ENCODE results near the gene BHLHA15.
"Not testable (repeated sequence)": the region's sequence is repeated elsewhere in the genome, so short reads cannot be mapped to it uniquely, and the experiment has no call there.

BHLHA15 gene

GRCh38 chr7:98211676-98212531 is 665 bp downstream of the BHLHA15 start:
- DNase-seq, result no peak

- no peak for DNase-seq
Measured at GRCh38 chr7:98212532-98213041, 1.3 kb downstream of the BHLHA15 start.

GRCh38 chr7:98213296-98213887 is 2.2 kb downstream of the BHLHA15 start:
- no peak for DNase-seq

- DNase-seq, result no peak
Measured at GRCh38 chr7:98213888-98214810, 2.9 kb downstream of the BHLHA15 start.

- no peak for DNase-seq
Measured at GRCh38 chr7:98214811-98215321, 3.6 kb downstream of the BHLHA15 start.

DNA sequence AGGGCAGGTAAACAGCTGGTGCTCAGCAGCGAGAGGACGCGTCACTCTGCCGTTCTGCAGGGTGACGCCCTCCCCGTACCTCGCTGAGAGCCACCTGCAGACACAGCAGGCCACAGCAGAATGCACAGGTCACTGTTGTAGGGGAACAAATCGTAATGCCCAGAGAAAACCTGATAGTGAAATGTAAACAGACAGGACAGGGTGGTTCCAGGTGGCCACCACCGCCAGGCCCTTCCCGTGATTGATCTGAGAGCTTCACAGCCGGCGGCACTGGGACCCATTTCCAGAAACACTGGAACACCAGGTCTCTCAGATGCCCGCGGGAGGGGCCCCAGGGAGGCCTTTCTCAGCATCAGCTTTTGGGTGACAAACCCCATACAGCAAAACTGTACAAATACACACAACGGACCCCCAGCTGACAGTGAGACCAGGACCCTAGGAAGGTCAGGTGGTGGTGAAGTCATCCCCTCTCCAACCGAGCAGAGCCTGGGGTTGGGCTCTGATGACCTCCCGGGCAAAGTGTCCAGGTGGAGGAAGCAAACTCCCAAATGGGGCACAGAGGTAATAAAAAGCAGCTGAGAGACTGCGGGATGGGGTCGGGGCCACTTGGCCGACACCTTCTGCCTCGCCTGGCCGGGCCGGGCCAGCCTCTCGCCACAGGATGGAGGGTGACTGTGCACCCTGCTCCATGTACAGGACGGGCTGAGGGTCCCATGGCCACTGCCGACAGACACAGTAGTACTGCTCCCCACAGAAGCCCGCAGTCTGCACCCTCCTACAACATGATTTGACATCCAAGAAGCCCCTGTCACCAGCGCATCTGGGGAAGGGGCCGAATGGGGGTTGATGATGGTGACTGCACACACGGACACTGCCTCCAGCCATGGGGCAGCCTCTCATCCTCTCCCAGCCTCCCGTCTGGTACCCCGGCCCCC is 4.6 kb downstream of the BHLHA15 start:
- DNase-seq, result no peak

DNA sequence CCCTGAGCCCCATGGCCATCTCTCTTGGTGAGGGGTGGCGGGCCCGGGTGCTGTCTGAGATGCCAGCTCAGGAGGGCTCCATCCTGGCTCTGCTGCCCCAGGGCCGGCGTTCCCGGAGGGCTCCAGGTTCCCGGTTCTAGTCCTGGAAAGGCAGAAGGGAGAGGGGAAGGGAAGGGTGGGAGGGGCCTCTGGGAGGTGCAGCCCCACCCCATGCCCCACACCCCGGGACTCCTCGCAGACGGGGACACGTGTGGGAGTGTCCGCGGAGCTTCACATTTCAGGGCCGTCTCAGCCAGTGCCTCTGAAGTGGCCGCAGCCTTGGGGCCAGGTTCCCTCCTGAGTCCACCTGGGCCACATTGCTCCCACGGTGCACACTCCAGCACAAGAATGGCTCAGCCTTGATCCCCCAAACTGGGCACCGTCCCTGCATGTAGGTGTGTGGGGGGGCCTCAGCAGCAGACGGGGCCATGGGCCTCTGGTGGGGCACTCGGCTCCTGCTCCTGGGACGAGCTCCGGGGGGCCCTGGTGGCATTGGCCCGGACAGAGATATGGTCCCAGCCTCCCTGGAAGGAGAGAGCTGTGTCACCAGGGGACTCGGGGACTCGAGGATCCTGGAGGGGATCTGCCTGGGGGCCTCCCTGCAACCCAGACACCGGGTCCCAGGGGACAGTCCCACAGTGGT is 5.8 kb downstream of the BHLHA15 start:
- DNase-seq, result no peak

DNA sequence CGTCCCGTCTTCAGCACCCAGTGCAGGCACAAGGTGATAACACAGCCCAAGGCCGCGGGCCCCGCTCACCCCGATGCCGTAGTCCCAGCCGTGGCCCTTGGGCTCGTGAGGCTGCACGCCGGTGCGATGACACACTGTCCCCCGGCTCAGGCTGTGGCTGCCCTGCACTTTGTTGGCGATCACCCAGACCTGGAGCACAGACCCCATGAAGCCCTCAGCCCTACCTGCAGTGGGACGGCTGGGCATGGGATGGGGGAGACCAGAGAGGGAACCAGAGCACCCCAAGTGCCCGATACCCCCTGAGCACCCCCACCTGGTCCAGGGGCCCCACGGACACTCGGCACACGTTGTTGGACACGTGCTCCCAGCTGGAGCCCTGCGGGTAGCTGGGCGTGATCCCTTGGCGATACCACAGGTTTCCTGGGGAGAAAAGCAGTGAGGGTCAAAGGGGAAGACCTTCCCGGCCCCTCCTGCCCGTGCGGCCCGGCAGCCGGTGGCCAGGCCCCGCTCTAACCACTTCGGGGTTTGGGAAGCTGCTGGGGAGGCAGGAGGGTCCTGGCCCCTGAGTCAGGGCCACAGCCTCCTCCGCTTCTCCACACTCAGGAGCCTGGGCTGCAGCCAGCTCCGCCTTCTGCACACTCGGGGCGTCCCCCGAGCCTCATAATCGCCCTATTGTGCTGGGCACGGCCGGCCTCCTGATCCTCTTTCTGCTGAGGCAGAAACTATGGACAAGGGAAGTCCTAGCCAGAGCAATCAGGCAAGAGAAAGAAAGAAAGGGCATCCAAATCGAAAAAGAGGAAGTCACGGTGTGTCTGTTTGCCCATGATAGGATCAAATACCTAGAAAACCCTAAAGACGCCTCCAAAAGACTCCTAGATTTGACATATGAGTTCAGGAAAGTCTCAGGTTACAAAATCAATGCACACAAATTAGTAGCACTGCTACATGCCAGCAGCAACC is 6.7 kb downstream of the BHLHA15 start:
- no peak for DNase-seq

- DNase-seq, result not testable (repeated sequence)
Measured at GRCh38 chr7:98219382-98219781, 8.1 kb downstream of the BHLHA15 start.

DNA sequence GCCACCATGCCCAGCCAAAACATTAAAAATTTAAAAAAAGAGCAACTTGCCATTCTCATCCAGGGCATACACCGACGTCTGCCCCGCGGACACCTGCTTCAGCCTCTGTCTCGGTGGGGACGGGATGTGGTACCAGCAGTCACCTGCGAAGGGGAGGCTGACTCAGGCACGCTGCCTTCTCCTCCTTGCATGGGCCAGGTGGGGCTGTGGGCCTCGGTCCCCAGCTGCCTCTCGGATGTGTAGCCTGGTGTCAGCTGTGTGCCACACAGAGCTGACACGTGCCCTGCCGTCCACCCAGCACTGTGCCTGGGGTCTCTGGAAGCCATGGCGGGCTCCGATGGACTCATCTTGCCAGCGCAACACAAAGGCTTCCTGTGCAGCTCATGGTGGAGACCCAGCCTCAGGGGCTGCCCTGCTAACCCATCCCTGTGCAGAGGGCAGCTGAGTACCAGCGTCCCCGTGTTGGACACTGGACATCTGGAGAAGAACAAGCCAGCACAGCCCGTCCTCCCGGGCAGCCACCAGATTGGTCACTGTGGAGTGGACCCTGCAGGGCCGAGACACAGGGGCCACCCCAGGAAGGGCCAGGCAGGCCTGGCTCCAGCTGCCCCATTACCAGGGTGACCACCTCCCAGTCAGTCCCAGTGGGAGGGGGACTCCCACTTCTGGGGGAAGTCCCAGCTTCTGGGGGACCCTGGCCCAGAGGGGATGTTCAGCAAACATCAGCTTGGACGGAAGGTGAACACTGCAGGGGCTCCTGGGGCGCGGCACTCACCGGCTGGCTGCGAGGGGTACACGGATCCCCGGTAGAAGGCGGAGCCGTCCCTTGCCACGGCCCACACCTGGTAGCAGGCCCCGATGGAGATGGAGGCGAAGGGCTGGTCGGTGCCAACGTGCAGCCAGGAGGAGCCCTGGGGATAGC is 10.6 kb downstream of the BHLHA15 start:
- no peak for DNase-seq

DNA sequence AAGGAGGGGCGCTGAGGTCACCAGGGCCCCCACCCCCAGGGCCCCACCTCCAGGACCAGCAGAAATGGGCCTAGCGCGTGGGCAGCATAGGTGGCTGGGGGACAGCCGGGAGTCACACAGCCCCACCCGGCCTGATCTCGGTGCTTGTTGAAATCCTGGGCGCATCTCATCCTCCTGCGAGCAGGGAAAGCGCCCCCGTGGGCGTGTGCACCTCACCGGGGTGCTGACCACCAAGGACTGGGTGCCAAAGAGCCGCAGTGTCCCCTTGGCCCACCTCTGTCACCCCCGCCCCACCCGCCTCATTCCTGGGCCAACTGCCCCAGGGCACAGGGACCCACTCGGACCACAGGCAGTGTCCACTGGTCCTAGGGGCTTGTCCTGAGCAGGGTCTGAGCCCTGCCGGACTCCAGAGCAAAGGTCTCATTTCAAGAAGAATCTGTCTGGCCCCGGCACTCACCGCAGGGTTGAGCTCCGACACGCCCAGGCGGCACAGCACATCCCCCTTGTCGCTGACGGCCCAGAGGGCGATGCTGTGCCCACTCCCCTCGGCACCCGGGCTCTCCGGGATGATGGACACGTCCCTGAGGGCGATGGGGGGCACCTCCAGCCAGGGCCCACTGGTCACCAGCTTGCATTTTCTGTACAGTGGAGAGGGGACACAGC is 11.4 kb downstream of the BHLHA15 start:
- DNase-seq, result no peak

DNA sequence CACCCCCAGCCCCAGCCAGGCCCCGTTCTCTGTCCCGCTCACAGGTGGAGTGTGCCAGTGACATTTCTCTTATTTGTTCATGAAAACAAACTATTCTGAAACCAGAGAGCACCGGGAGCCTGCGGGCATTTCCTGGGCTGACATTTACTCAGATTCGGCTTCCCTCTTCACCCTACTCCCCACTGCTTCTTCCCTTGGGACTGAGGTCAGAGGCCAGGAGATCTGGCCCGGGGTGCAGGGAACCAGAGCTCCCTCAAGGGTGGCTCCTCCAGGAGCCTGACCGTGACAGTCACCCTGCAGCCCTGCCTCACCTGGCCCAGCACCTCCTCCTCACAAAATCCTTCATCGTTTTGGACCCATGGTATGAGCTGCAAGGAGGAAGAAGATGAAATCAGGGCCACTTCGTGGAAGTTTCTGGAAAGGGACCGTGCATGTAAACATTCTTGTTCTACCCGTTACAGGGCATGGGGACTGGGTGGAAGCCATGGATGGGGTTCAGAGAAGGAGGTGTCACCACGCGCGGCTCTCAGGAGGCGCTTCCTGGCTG is 12.2 kb downstream of the BHLHA15 start:
- DNase-seq, result no peak

- no peak for DNase-seq
Measured at GRCh38 chr7:98223898-98224700, 12.9 kb downstream of the BHLHA15 start.

DNA sequence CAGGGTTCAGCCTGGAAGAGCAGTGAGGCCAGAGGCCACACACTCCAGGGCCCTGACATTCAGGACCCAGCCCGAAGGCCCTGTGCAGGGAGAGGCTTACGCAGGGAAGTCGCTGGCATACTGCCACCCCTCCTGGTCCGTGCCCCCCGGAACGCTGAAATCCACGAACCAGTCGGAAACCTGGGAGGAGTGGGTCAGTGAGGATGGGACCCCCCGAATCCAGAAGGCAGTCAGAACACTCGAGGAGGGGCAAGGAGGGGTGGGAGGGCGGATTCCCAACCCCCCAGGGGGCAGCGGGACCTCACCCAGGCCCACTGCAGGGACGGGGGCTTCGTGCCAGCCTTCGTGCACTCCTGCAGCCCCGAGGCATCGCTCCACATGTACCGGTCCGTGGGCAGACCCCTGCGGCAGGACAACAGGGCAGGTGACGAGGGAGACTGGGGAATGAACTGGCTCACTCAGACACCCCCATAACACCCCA is 13.5 kb downstream of the BHLHA15 start:
- no peak for DNase-seq

- no peak for DNase-seq
Measured at GRCh38 chr7:98225913-98226614, 14.8 kb downstream of the BHLHA15 start.

DNA sequence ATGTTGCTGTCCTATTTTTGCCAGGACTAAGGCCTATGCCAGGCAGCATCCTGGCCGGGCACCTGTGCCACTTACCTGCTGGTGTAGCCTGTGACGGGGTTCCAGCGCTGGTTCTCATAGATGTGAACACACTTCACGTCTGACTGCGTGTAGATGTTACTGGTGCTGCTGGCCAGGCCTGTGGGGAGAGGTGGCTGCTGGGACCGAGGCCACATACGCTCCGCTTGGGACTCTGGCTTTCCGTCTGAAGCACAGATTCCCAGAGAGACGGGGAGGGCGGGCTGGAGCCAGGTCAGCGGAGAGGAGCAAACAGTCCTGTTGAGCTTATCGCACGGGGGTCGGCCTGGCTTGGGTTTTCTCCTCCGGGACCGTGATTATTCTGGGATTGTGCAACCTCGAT is 16.7 kb downstream of the BHLHA15 start:
- no peak for DNase-seq
